ENCODE data around the gene PNMT. TPM values are rescaled to one million over a fixed set of nuclear protein-coding genes. Genes with fewer than 3 reads are reported as not detected.
"Not testable (repeated sequence)": the region's sequence is repeated elsewhere in the genome, so short reads cannot be mapped to it uniquely, and the experiment has no call there.

PNMT gene
- total and polyA plus RNA-seq, 2 of the 4 experiments (the other 2 are of a cell fraction): not detected

DNA sequence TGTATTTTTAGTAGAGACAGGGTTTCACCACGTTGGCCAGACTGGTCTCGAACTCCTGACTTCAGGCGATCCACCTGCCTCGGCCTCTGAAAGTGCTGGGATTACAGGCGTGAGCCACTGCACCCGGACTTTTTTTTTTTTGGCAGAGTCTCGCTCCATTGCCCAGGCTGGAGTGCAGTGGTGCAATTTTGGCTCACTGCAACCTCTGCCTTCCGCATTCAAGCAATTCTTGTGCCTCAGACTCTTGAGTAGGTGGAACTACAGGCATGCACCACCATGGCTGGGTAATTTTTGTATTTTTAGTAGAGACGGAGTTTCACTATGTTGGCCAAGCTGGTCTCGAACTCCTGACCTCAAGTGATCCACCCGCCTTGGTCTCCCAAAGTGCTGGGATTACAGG lies 42.8 kb downstream of the PNMT start:
- H2BK120ac ChIP-seq (ENCODE audit: low read depth, low read length); H2BK15ac ChIP-seq (ENCODE audit: low read depth, low read length); dilution Hi-C loops (cut with HindIII; ENCODE audit: low sequenced_read_pairs, unreplicated experiment); H3K4me2 ChIP-seq (ENCODE audit: low read depth, low read length); H2BK20ac ChIP-seq (ENCODE audit: low read depth, low read length); H2AK5ac ChIP-seq (ENCODE audit: low read depth, low read length); H3K4me3 ChIP-seq (ENCODE audit: insufficient read depth, low read depth, low read length); POLR2A ChIA-PET (ENCODE audit: unreplicated experiment); H4K8ac ChIP-seq (ENCODE audit: low read depth in 2 of 2, low read length in 2 of 2); H2BK5ac ChIP-seq (ENCODE audit: low read depth, low read length, poor library complexity, severe bottlenecking); H3K23ac ChIP-seq (ENCODE audit: low read depth, low read length); CTCF ChIA-PET; H3K4ac ChIP-seq (ENCODE audit: low read depth, low read length); H3K4me1 ChIP-seq (ENCODE audit: control insufficient read depth, insufficient read depth, low read length); DNase-seq; H2AK9ac ChIP-seq (replicated peaks; ENCODE audit: low read depth, low read length, poor library complexity); H3K9me3 ChIP-seq (ENCODE audit: control insufficient read depth, insufficient read depth, low read length); H4K20me1 ChIP-seq (ENCODE audit: insufficient read depth, low read length); in situ Hi-C loops (cut with MboI; ENCODE audit: low sequenced_read_pairs); H3K9me1 ChIP-seq (ENCODE audit: insufficient read depth, low read length); BruUV-seq (replicated peaks); H4K5ac ChIP-seq (ENCODE audit: low read depth, low read length); H3K9ac ChIP-seq (ENCODE audit: low read depth, low read length); H3K56ac ChIP-seq (ENCODE audit: extremely low read depth, insufficient read depth, low read length); intact Hi-C loops (cut with micrococcal nuclease); H3K18ac ChIP-seq (ENCODE audit: low read depth, low read length); H3K27ac ChIP-seq (ENCODE audit: insufficient read depth, low read length); H4K91ac ChIP-seq (ENCODE audit: insufficient read depth, low read depth, low read length); ATAC-seq (ENCODE audit: low read depth); H3K14ac ChIP-seq (replicated peaks; ENCODE audit: low read depth, low read length); H3K27me3 ChIP-seq (ENCODE audit: control insufficient read depth, insufficient read depth, low read length); H2AFZ ChIP-seq (replicated peaks; ENCODE audit: low read length, poor library complexity): not testable (repeated sequence)
- Histone ChIP-seq H3K36me3 (ENCODE audit: control insufficient read depth, insufficient read depth, low read length) (peaks cover 60% of the 10 kb centered on the region), H3K79me1 (ENCODE audit: low read depth in 1 of 2, low read length in 2 of 2) (peaks cover 0 to 17% of the 10 kb centered on the region in 2 experiments; a peak in 2 of 4 replicates)
- WGBS, 2 experiments (ENCODE audit: extremely low coverage in 2 of 2, insufficient read length in 1 of 2): 98% methylated on average over 6 of the region's 11 CpGs; no CpG with 5 or more reads in 1 of the 2 experiments

All from IMR-90 (cell line).